H9 (cell line): ENCODE results near the gene GINM1. TPM values are rescaled to one million over a fixed set of nuclear protein-coding genes. Genes with fewer than 3 reads are reported as not detected.

Experiments used
- DNase-seq: peaks from one replicate; pipeline ENCODE4 v3.0.0-alpha.2; 2017
- H2AFZ ChIP-seq: one replicate; pipeline ENCODE4 v1.6.1; 2013; ENCODE audit warnings: mild to moderate bottlenecking, low read length, control low read depth, moderate library complexity
- H2AK5ac ChIP-seq: 2 replicates; pipeline ENCODE4 v1.6.1; 2013; ENCODE audit warnings: low read length, control low read depth, mixed read lengths; ENCODE audit not compliant: insufficient read length
- H2BK120ac ChIP-seq: one replicate; pipeline ENCODE4 v1.6.1; 2013; ENCODE audit warnings: low read depth, mild to moderate bottlenecking, low read length, control low read depth, inconsistent platforms; ENCODE audit not compliant: poor library complexity, severe bottlenecking
- H2BK12ac ChIP-seq: 2 replicates; pipeline ENCODE4 v1.6.1; 2013; ENCODE audit warnings: low read length, control low read depth, mixed read lengths, low read depth; ENCODE audit not compliant: insufficient read length
- H2BK15ac ChIP-seq: 2 replicates; pipeline ENCODE4 v1.6.1; 2013; ENCODE audit warnings: low read depth, low read length, control low read depth
- H2BK20ac ChIP-seq: one replicate; pipeline ENCODE4 v1.6.1; 2013; ENCODE audit warnings: low read depth, mild to moderate bottlenecking, low read length, control low read depth, inconsistent platforms; ENCODE audit not compliant: poor library complexity, severe bottlenecking
- H2BK5ac ChIP-seq: 2 replicates; pipeline ENCODE4 v1.6.1; 2013; ENCODE audit warnings: low read length, control low read depth, mixed read lengths; ENCODE audit not compliant: insufficient read length
- H3K14ac ChIP-seq: 2 replicates; pipeline ENCODE4 v1.6.1; 2013; ENCODE audit warnings: low read length, control low read depth; ENCODE audit not compliant: insufficient read depth
- H3K18ac ChIP-seq: 2 replicates; pipeline ENCODE4 v1.6.1; 2013; ENCODE audit warnings: low read depth, mild to moderate bottlenecking, mixed read lengths, low read length, control low read depth; ENCODE audit not compliant: insufficient read length
- H3K23ac ChIP-seq: 2 replicates; pipeline ENCODE4 v1.6.1; 2013; ENCODE audit warnings: low read length, control low read depth, mixed read lengths, low read depth; ENCODE audit not compliant: insufficient read length
- H3K23me2 ChIP-seq: 2 replicates; pipeline ENCODE4 v1.6.1; 2013; ENCODE audit warnings: low read depth, mild to moderate bottlenecking, mixed read lengths, low read length, control low read depth; ENCODE audit not compliant: insufficient read length, poor library complexity, severe bottlenecking
- H3K27ac ChIP-seq: 2 replicates; pipeline ENCODE4 v1.5.1; 2013; ENCODE audit warnings: low read length, control low read depth, mixed read lengths, low read depth; ENCODE audit not compliant: insufficient read length
- H3K27me3 ChIP-seq: 2 replicates; pipeline ENCODE4 v1.6.1; 2013; ENCODE audit warnings: low read length, control low read depth, inconsistent platforms; ENCODE audit not compliant: insufficient read depth
- H3K4ac ChIP-seq: 2 replicates; pipeline ENCODE4 v1.6.1; 2013; ENCODE audit warnings: low read depth, mild to moderate bottlenecking, control low read depth, inconsistent platforms, low read length, moderate library complexity
- H3K4me1 ChIP-seq: 2 replicates; pipeline ENCODE4 v1.6.1; 2013; ENCODE audit warnings: low read length, control low read depth, inconsistent platforms; ENCODE audit not compliant: insufficient read depth
- H3K4me2 ChIP-seq: 2 replicates; pipeline ENCODE4 v1.6.1; 2013; ENCODE audit warnings: low read length, control low read depth, mixed read lengths; ENCODE audit not compliant: insufficient read length, insufficient read depth
- H3K56ac ChIP-seq: 2 replicates; pipeline ENCODE4 v1.6.1; 2013; ENCODE audit warnings: low read depth, mild to moderate bottlenecking, mixed read lengths, low read length, control low read depth; ENCODE audit not compliant: insufficient read length
- H3K79me1 ChIP-seq: 2 replicates; pipeline ENCODE4 v1.6.1; 2013; ENCODE audit warnings: low read depth, mild to moderate bottlenecking, moderate library complexity, low read length, control low read depth, inconsistent platforms; ENCODE audit not compliant: insufficient read depth, poor library complexity, severe bottlenecking
- H3K79me2 ChIP-seq: 2 replicates; pipeline ENCODE4 v1.6.1; 2013; ENCODE audit warnings: low read length, control low read depth, inconsistent platforms; ENCODE audit not compliant: insufficient read depth
- H3K9ac ChIP-seq: 2 replicates; pipeline ENCODE4 v1.6.1; 2013; ENCODE audit warnings: low read length, control low read depth, mixed read lengths; ENCODE audit not compliant: insufficient read length; ENCODE audit errors: extremely low read depth
- H3K9me3 ChIP-seq: one replicate; pipeline ENCODE4 v1.6.1; 2013; ENCODE audit warnings: low read depth, low read length, inconsistent platforms; ENCODE audit not compliant: control insufficient read depth
- H3T11ph ChIP-seq: one replicate; pipeline ENCODE4 v1.6.1; 2013; ENCODE audit warnings: mild to moderate bottlenecking, low read length, control low read depth, inconsistent platforms
- H4K20me1 ChIP-seq: one replicate; pipeline ENCODE4 v1.6.1; 2013; ENCODE audit not compliant: control insufficient read depth, insufficient read length, insufficient read depth
- H4K5ac ChIP-seq: 2 replicates; pipeline ENCODE4 v1.6.1; 2013; ENCODE audit warnings: low read depth, mild to moderate bottlenecking, mixed read lengths, low read length, control low read depth; ENCODE audit not compliant: insufficient read length
- H4K8ac ChIP-seq: replicated peaks from 2 replicates; pipeline ENCODE4 v1.6.1; 2013; ENCODE audit warnings: low read length, control low read depth, mixed read lengths, low read depth; ENCODE audit not compliant: insufficient read length
- H4K91ac ChIP-seq: 2 replicates; pipeline ENCODE4 v1.6.1; 2013; ENCODE audit warnings: low read depth, mild to moderate bottlenecking, moderate library complexity, mixed read lengths, low read length, control low read depth; ENCODE audit not compliant: insufficient read length
- H3K27ac Mint-ChIP-seq, 3 experiments: 2 replicates in 2 of 3; 3 replicates in 1 of 3; pipeline ENCODE4 v1.8.0; 2020 to 2021; ENCODE audit warnings: mixed read lengths in 3 of 3, mild to moderate bottlenecking in 1 of 3, moderate library complexity in 1 of 3
- H3K27me3 Mint-ChIP-seq: 2 replicates; pipeline ENCODE4 v1.8.0; 2021; ENCODE audit warnings: low read depth, mild to moderate bottlenecking, moderate library complexity, mixed read lengths
- H3K36me3 Mint-ChIP-seq, 3 experiments: 2 replicates in 2 of 3; 3 replicates in 1 of 3; pipeline ENCODE4 v1.8.0; 2020 to 2021; ENCODE audit warnings: low read depth in 3 of 3, mixed read lengths in 3 of 3; ENCODE audit not compliant: insufficient read depth in 1 of 3
- H3K4me1 Mint-ChIP-seq, 2 experiments: 2 replicates each; pipeline ENCODE4 v1.8.0; 2020; ENCODE audit warnings: mixed read lengths in 2 of 2
- H3K4me3 Mint-ChIP-seq, 2 experiments: 2 replicates in 1 of 2; 3 replicates in 1 of 2; pipeline ENCODE4 v1.8.0; 2020 to 2021; ENCODE audit warnings: mild to moderate bottlenecking in 2 of 2, mixed read lengths in 2 of 2, moderate library complexity in 1 of 2
- H3K9me3 Mint-ChIP-seq, 2 experiments: 2 replicates in 1 of 2; 3 replicates in 1 of 2; pipeline ENCODE4 v1.8.0; 2020; ENCODE audit warnings: mild to moderate bottlenecking in 2 of 2, mixed read lengths in 2 of 2, moderate library complexity in 1 of 2
- CTCF ChIP-seq: fragments of 200-600 bp; sonication (generic); conservative IDR thresholded peaks from 3 replicates; pipeline ENCODE4 v1.8.0; 2021; ENCODE audit warnings: antibody characterized with exemption, mild to moderate bottlenecking
- total RNA-seq: library from RNA; stranded (reverse); gene quantifications from 2 replicates; pipeline ENCODE4 v1.2.1, GENCODE V29; 2021

Gene GINM1
- total RNA-seq, 1 experiment from 2014 or later: 24.5 TPM

- H2BK15ac ChIP-seq: no peak overlapping the region
- H3K4ac ChIP-seq: no peak overlapping the region
- H4K8ac ChIP-seq: no peak overlapping the region
- H2BK120ac ChIP-seq: no peak overlapping the region
- no peak overlapping the region for H2AFZ ChIP-seq
- no peak for TF ChIP-seq CTCF
- H4K20me1 ChIP-seq: no peaks in the 10 kb centered on the region
- no peak overlapping the region for H2BK20ac ChIP-seq
- no peak overlapping the region for H3K56ac ChIP-seq
- Mint-ChIP-seq H3K4me1 (no peaks in the 10 kb centered on the region), H3K4me3 (no peak overlapping the region), H3K36me3 (peaks cover 7 to 33% (median 19%) of the 10 kb centered on the region in 3 experiments; a peak in 5 of 7 replicates), H3K9me3 (no peaks in the 10 kb centered on the region), H3K27ac (peak overlapping the region; percentile 22 to 69 (median 30); a peak in 3 of 7 replicates), H3K27me3 (no peaks in the 10 kb centered on the region)
- H3T11ph ChIP-seq: no peak overlapping the region
- H2BK5ac ChIP-seq: no peak overlapping the region
- no peaks in the 10 kb centered on the region for H3K4me1 ChIP-seq
- H3K27ac ChIP-seq: no peak overlapping the region
- no peak overlapping the region for H4K91ac ChIP-seq
- no peaks in the 10 kb centered on the region for H3K27me3 ChIP-seq
- H3K79me2 ChIP-seq: no peaks in the 10 kb centered on the region
- no peak overlapping the region for H3K18ac ChIP-seq
- no peak for DNase-seq
- H2BK12ac ChIP-seq: no peak overlapping the region
- H3K9me3 ChIP-seq: no peaks in the 10 kb centered on the region
- H3K23me2 ChIP-seq: no peaks in the 10 kb centered on the region
- no peak overlapping the region for H4K5ac ChIP-seq
- no peak overlapping the region for H3K23ac ChIP-seq
- H3K9ac ChIP-seq: no peak overlapping the region
- H2AK5ac ChIP-seq: no peak overlapping the region
- no peaks in the 10 kb centered on the region for H3K79me1 ChIP-seq
- no peak overlapping the region for H3K4me2 ChIP-seq
- H3K14ac ChIP-seq: no peak overlapping the region
These were observed 61.5 kb downstream of the GINM1 start for GRCh38 chr6:149627672-149628071.
